T-cell (primary cell): ENCODE results near the gene MTREX. TPM values are rescaled to one million over a fixed set of nuclear protein-coding genes. Genes with fewer than 3 reads are reported as not detected.
A peak's percentile ranks its signal among the peaks of the same experiment; 100 is the strongest.

Source experiments
- ATAC-seq, 4 experiments: fragments of 200-7000 bp in 3 of 4; fragments of 150-1000 bp in 1 of 4; cut with Tn5 transposase; replicated peaks in 1 of 4; 1 replicate in 3 of 4; 2 replicates in 1 of 4; pipeline ENCODE4 v1.10.0; 2021; ENCODE audit warnings: moderate library complexity in 3 of 4, mild to moderate bottlenecking in 2 of 4, moderate number of reproducible peaks in 1 of 4
- CTCF ChIA-PET, 2 donors: fragments of 300-600 bp; sonication (Branson Sonifier 250); formaldehyde crosslinking; loops; one replicate each; lab custom pipeline; 2022; ENCODE audit warnings: antibody characterized with exemption in 2 of 2; lab: Charles Lee
- POLR2A ChIA-PET, 2 donors: fragments of 300-600 bp; sonication (Branson Sonifier 250); formaldehyde crosslinking; loops; one replicate each; lab custom pipeline; 2022; ENCODE audit warnings: antibody characterized with exemption in 2 of 2; lab: Charles Lee
- DNase-seq, 35 experiments: peaks; one replicate each; pipeline versions ENCODE4 v3.0.0 to v3.0.0-alpha.2; 2013 to 2023
- H3K27ac ChIP-seq: one replicate; pipeline ENCODE4 v1.5.1; 2013; ENCODE audit warnings: low read length
- H3K27me3 ChIP-seq, 2 experiments: replicated peaks in 1 of 2; 1 replicate in 1 of 2; 2 replicates in 1 of 2; pipeline versions ENCODE4 v1.6.1 to v1.7.0; 2013; ENCODE audit warnings: low read length in 1 of 2, mixed read lengths in 1 of 2; ENCODE audit not compliant: control insufficient read depth in 2 of 2, insufficient read depth in 2 of 2; ENCODE audit errors: extremely low read depth in 1 of 2
- H3K36me3 ChIP-seq, 2 donors: 1 replicate in 1 of 2; 2 replicates in 1 of 2; pipeline versions ENCODE4 v1.6.1 to v1.7.0; 2013; ENCODE audit warnings: low read length in 1 of 2; ENCODE audit not compliant: control insufficient read depth in 2 of 2, insufficient read depth in 1 of 2; ENCODE audit errors: extremely low read depth in 1 of 2
- H3K4me1 ChIP-seq, 2 experiments: 1 replicate in 1 of 2; 2 replicates in 1 of 2; pipeline versions ENCODE4 v1.6.1 to v1.7.0; 2013; ENCODE audit warnings: low read length in 2 of 2, mixed read lengths in 1 of 2; ENCODE audit not compliant: insufficient read depth in 2 of 2, control insufficient read depth in 1 of 2; ENCODE audit errors: extremely low read depth in 1 of 2
- H3K4me3 ChIP-seq, 2 donors: 1 replicate in 1 of 2; 2 replicates in 1 of 2; pipeline versions ENCODE4 v1.5.1 to v1.7.0; 2013; ENCODE audit warnings: mild to moderate bottlenecking in 2 of 2, low read length in 1 of 2, moderate library complexity in 1 of 2; ENCODE audit not compliant: control insufficient read depth in 1 of 2; ENCODE audit errors: extremely low read depth in 1 of 2
- H3K9me3 ChIP-seq: 2 replicates; pipeline ENCODE4 v1.7.0; 2013
- H3K27ac Mint-ChIP-seq, 2 donors: one replicate each; pipeline ENCODE4 v1.8.0; 2020 to 2021; ENCODE audit warnings: mild to moderate bottlenecking in 2 of 2, mixed read lengths in 2 of 2
- H3K27me3 Mint-ChIP-seq, 2 donors: one replicate each; pipeline ENCODE4 v1.8.0; 2021 to 2022; ENCODE audit warnings: mixed read lengths in 2 of 2
- H3K36me3 Mint-ChIP-seq: one replicate; pipeline ENCODE4 v1.8.0; 2021; ENCODE audit warnings: mixed read lengths
- H3K4me1 Mint-ChIP-seq, 3 donors: one replicate each; pipeline ENCODE4 v1.8.0; 2020 to 2022; ENCODE audit warnings: mixed read lengths in 3 of 3, mild to moderate bottlenecking in 1 of 3
- H3K4me3 Mint-ChIP-seq, 3 donors: one replicate each; pipeline ENCODE4 v1.8.0; 2020 to 2022; ENCODE audit warnings: mild to moderate bottlenecking in 3 of 3, mixed read lengths in 3 of 3, moderate library complexity in 3 of 3
- H3K9me3 Mint-ChIP-seq, 3 donors: one replicate each; pipeline ENCODE4 v1.8.0; 2020 to 2022; ENCODE audit warnings: mixed read lengths in 3 of 3
- WGBS: methylation state at CpG from one replicate; pipeline ENCODE4 v1.1.5; 2013; ENCODE audit warnings: missing lambda C conversion rate; ENCODE audit not compliant: insufficient coverage; 5-methylcytosine and 5-hydroxymethylcytosine counted together
- total RNA-seq, 35 experiments: library from RNA in 6 of 35; stranded (reverse) in 6 of 35; fragments of 120-200 nt in 1 of 35; gene quantifications; one replicate each; pipeline versions ENCODE4 v1.2.1 to v1.2.4 and lab custom pipeline; 2013 to 2026

The MTREX gene
- total RNA-seq, 5 donors from 2014 or later (not counting 1 experiment from before 2014, with no cell fraction given) = 60.2 to 75.1 (median 62.0) TPM

DNA sequence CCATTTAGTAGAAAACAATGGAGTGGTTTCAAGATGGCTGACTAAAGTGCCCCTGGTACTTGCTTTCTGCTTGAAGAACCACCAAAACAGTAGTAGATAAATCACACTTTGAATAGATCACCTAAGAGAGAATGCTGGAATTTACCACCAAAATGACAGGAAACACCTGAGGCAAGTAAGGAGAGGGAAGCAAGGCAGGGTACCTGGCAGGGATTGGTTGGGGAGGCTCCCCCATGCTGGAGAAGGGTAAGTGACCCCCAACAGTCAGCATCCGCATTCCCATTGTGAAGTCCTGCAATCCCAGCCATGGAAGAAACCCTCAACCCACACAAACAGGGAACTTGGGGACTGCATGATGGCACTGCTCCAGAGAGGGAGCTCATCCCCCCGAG, 121.4 kb downstream of the MTREX start:
- Mint-ChIP-seq H3K4me1 (no peaks in the 10 kb centered on the region), H3K27me3 (no peaks in the 10 kb centered on the region), H3K36me3 (peaks cover 84% of the 10 kb centered on the region), H3K9me3 (peaks cover 7 to 44% (median 20%) of the 10 kb centered on the region in 3 donors), H3K27ac (no peak overlapping the region), H3K4me3 (no peak overlapping the region)
- POLR2A ChIA-PET = no interaction called here
- CTCF ChIA-PET = no interaction called here
- Histone ChIP-seq H3K9me3 (no peaks in the 10 kb centered on the region), H3K4me1 (no peaks in the 10 kb centered on the region), H3K27ac (no peak overlapping the region), H3K27me3 (no peaks in the 10 kb centered on the region), H3K4me3 (no peak overlapping the region), H3K36me3 (peaks cover 9 to 41% of the 10 kb centered on the region in 2 donors)
- DNase-seq (no peak), ATAC-seq (no peak)
- 70% methylated on average over 2 of the region's 2 CpGs for WGBS

GRCh38 chr5:55429613-55430253, 121.9 kb downstream of the MTREX start:
- ATAC-seq (no peak), DNase-seq (no peak)
- ChIA-PET POLR2A (no interaction called here), CTCF (no interaction called here)
- Histone ChIP-seq H3K27me3 (no peaks in the 10 kb centered on the region), H3K4me1 (no peaks in the 10 kb centered on the region), H3K4me3 (no peak overlapping the region), H3K27ac (no peak overlapping the region), H3K36me3 (peaks cover 9 to 36% of the 10 kb centered on the region in 2 donors), H3K9me3 (no peaks in the 10 kb centered on the region)
- H3K9me3 Mint-ChIP-seq = peaks cover 7 to 50% (median 23%) of the 10 kb centered on the region in 3 donors
- H3K4me3 Mint-ChIP-seq = no peak overlapping the region
- no peaks in the 10 kb centered on the region for H3K4me1 Mint-ChIP-seq
- H3K27ac Mint-ChIP-seq = no peak overlapping the region
- H3K27me3 Mint-ChIP-seq = no peaks in the 10 kb centered on the region
- WGBS = over 99% methylated on average over 9 of the region's 9 CpGs
- H3K36me3 Mint-ChIP-seq = peaks cover 85% of the 10 kb centered on the region

DNA sequence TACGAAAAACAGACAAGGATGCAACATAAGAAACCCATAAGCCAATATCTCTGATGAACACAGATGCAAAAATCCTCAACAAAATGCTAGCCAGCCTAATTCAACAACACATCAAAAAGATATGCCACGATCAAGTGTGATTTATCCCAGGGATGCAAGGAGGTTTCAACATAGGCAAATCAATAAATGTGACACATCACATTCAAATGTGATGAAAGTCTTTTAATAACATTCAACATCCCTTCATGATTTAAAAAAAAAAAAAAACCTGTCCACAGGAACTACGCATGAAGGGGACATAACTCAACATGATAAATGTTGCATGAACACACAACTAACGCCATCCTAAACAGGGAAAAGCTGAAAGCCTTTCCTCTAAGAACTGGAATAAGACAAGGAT, 124.8 kb downstream of the MTREX start:
- ATAC-seq = no peak
- CTCF ChIA-PET = no interaction called here

DNA sequence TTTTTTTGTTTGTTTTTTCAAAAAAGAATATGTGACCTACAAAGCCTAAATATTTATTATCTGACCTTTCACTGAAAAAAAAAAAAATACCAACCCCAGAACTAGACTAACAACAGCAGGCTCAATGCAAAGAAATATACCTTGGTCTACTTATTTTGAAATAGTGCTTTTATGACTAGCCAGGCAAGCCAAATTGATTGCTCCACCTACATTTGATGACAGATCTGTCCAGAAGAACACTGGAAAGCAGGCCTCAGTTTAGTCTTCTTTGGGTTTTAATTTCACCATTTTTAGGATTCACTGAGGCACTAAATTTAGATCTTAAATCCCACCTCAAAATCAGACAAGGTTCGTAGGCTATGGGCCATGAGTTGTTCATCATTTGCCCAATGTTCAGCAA, 129.7 kb downstream of the MTREX start:
- Mint-ChIP-seq H3K4me1 (peaks cover 26 to 31% (median 28%) of the 10 kb centered on the region in 3 donors), H3K4me3 (no peak overlapping the region), H3K27me3 (no peaks in the 10 kb centered on the region), H3K27ac (peak overlapping the region; percentile 20 to 44), H3K9me3 (peaks cover 15 to 32% (median 27%) of the 10 kb centered on the region in 3 donors), H3K36me3 (peaks cover 38% of the 10 kb centered on the region)
- Histone ChIP-seq H3K36me3 (no peaks in the 10 kb centered on the region), H3K27ac (no peak overlapping the region), H3K4me3 (no peak overlapping the region), H3K4me1 (peaks cover 0 to 2% of the 10 kb centered on the region in 2 experiments), H3K27me3 (no peaks in the 10 kb centered on the region), H3K9me3 (no peaks in the 10 kb centered on the region)
- no CpG with 5 or more reads among the region's 1 CpG for WGBS
- ATAC-seq (no peak), DNase-seq (no peak)
- POLR2A ChIA-PET = interaction anchor here in 1 of 2 donors (0.6 kb wide), 2 partner anchors 88 to 199 kb away, joined by 5 read pairs; no protein-coding TSS in a partner anchor
- CTCF ChIA-PET = interaction anchor here in 1 of 2 donors (0.7 kb wide), 1 partner anchor 78 kb away, joined by 3 read pairs; no protein-coding TSS in a partner anchor

More for the DNA sequence above, 124.8 kb downstream of the MTREX start:
- H3K27ac ChIP-seq = no peak overlapping the region
- H3K27me3 ChIP-seq = no peaks in the 10 kb centered on the region
- peaks cover 19 to 67% (median 39%) of the 10 kb centered on the region in 3 donors for H3K9me3 Mint-ChIP-seq
- no peak overlapping the region for H3K4me3 ChIP-seq
- H3K36me3 Mint-ChIP-seq = peaks cover 75% of the 10 kb centered on the region
- H3K27ac Mint-ChIP-seq = no peak overlapping the region
- POLR2A ChIA-PET = no interaction called here
- no peaks in the 10 kb centered on the region for H3K9me3 ChIP-seq
- peaks cover 9 to 18% of the 10 kb centered on the region in 2 donors for H3K36me3 ChIP-seq
- no peak for DNase-seq
- no peaks in the 10 kb centered on the region for H3K4me1 Mint-ChIP-seq
- 100% methylated on average over 1 of the region's 4 CpGs for WGBS
- H3K27me3 Mint-ChIP-seq = no peaks in the 10 kb centered on the region
- no peak overlapping the region for H3K4me3 Mint-ChIP-seq
- no peaks in the 10 kb centered on the region for H3K4me1 ChIP-seq

DNA sequence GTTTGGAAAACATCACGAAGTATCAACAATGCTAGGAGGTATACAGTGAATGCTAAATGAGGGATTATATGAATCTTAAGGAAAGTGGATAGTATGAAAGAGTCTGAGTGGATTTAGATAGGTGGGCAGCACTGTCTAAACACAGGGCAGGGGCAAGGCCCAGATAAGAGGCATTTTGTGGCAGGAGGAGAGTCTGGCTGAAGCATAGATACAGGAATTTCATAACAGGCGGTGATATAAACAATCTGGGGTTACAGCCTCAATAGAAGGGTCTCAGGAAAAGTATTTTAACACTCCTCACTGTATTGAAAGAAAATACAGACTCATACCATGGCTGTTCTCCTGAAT, 130.0 kb downstream of the MTREX start:
- CTCF ChIA-PET = no interaction called here
- no peak overlapping the region for H3K4me3 ChIP-seq
- POLR2A ChIA-PET = no interaction called here
- WGBS = 100% methylated on average over 1 of the region's 2 CpGs
- Mint-ChIP-seq H3K4me3 (no peak overlapping the region), H3K9me3 (peaks cover 12 to 28% (median 23%) of the 10 kb centered on the region in 3 donors), H3K27me3 (no peaks in the 10 kb centered on the region), H3K36me3 (peaks cover 34% of the 10 kb centered on the region), H3K4me1 (peaks cover 26 to 31% (median 31%) of the 10 kb centered on the region in 3 donors), H3K27ac (peak overlapping the region; percentile 44 to 52)
- H3K36me3 ChIP-seq = no peaks in the 10 kb centered on the region
- H3K9me3 ChIP-seq = no peaks in the 10 kb centered on the region
- H3K27ac ChIP-seq = no peak overlapping the region
- ATAC-seq (no peak), DNase-seq (no peak)
- no peaks in the 10 kb centered on the region for H3K27me3 ChIP-seq
- H3K4me1 ChIP-seq = peaks cover 0 to 2% of the 10 kb centered on the region in 2 experiments

DNA sequence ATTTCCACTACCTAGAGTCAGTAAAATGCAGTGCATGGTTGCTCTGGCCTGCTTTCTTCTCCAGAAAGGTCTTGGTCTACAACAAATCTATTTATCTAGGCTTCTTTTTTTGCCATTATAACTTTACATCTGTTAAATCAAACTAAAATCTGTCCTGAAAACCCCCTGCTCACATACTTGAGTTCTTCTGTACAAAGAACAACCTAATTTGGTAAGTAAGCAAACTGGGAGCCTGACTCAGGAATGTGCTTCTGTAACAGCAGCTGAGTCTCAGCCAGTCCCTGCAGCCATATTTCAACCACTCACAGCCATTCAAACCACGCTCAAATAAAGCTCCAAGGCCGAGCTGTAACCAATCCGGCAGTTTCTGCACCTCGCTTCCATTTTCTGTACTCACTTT, 131.2 kb downstream of the MTREX start:
- H3K27ac Mint-ChIP-seq = peak overlapping the region; percentile 75 to 76

More for the DNA sequence above, 131.2 kb downstream of the MTREX start:
- Mint-ChIP-seq H3K4me1 (peaks cover 26 to 31% (median 31%) of the 10 kb centered on the region in 3 donors), H3K27me3 (no peaks in the 10 kb centered on the region), H3K36me3 (peaks cover 33% of the 10 kb centered on the region), H3K9me3 (peaks cover 12 to 25% (median 21%) of the 10 kb centered on the region in 3 donors), H3K4me3 (no peak overlapping the region)
- 100% methylated on average over 4 of the region's 4 CpGs for WGBS
- no peaks in the 10 kb centered on the region for H3K27me3 ChIP-seq
- ATAC-seq (no peak), DNase-seq (no peak)
- no peaks in the 10 kb centered on the region for H3K9me3 ChIP-seq
- no peak overlapping the region for H3K27ac ChIP-seq
- H3K36me3 ChIP-seq = no peaks in the 10 kb centered on the region
- peaks cover 0 to 2% of the 10 kb centered on the region in 2 experiments for H3K4me1 ChIP-seq
- ChIA-PET POLR2A (interaction anchor here in 1 of 2 donors (0.6 to 0.7 kb wide), 2 partner anchors 37 to 101 kb away, joined by 3 to 4 read pairs; no protein-coding TSS in a partner anchor), CTCF (no interaction called here)
- H3K4me3 ChIP-seq = no peak overlapping the region
